ENCODE measurements around the gene GNA12. TPM values are rescaled to one million over a fixed set of nuclear protein-coding genes. Genes with fewer than 3 reads are reported as not detected.

Gene GNA12
- total and polyA plus RNA-seq, 10 of the 15 experiments (the other 5 are each of a cell fraction or from before 2014, with no cell fraction given), result 1.9 to 51.8 (median 12.6) TPM

DNA sequence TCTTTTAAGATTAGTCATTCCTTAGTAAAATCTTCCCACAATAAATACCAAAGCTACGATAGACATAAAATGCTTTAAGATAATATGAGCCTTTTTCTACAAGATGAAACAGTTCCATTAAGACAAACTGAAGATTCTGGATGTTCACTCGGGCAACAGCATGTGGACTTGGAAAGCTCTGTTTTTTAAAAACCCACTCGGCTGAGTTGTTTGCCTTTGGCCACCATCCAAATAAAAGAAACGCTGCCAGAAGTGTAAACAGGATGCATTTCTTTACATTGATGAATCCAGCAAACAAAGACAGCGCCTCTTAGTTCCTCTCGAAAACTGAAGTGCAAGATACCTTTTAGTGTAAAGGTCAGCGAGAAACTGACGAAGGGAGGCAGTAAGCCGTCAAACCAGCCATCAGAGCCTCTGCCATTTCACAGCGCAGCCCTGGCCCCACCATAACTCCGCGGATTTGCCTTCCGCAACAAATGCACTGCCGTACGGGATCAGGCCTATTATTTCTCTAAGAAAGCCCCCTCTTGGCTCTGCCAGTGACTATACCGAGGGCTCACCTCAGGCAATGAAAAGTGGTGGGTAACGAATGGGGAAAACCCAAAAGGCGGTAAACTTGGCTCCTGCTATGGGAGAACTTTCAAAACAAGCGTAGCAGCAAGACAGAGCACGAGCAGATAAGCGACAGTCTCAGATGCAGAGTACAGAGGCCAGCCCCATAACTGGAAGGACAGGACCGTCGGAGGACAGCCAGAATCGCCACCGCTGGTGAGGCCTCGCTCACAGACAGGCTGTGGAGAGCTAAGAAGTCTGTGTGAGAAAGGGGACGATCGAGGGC, 41.4 kb downstream of the GNA12 start:
- Histone ChIP-seq H3K27ac (ENCODE audit: control insufficient read depth, insufficient read depth) (no peak overlapping the region), H3K4me3 (no peak overlapping the region), H3K79me2 (ENCODE audit: control insufficient read depth, insufficient read depth, low read length) (no peaks in the 10 kb centered on the region; the same call in 1 of the 2 replicates), H3K36me3 (ENCODE audit: control insufficient read depth in 2 of 2, insufficient read depth in 2 of 2, low read length in 1 of 2) (no peaks in the 10 kb centered on the region; a peak in 1 of 4 replicates), H3K27me3 (replicated peaks in 1 of 2; ENCODE audit: control insufficient read depth in 2 of 2, insufficient read depth in 2 of 2, low read length in 1 of 2) (no peaks in the 10 kb centered on the region), H3K4me1 (ENCODE audit: control insufficient read depth, insufficient read depth, low read length) (peaks cover 8% of the 10 kb centered on the region; the same call in 1 of the 2 replicates), H3K4me2 (ENCODE audit: control insufficient read depth, insufficient read depth) (no peak overlapping the region), H2AFZ (ENCODE audit: control insufficient read depth, low read depth, low read length) (no peak overlapping the region), H4K20me1 (ENCODE audit: control insufficient read depth, insufficient read depth) (no peaks in the 10 kb centered on the region), H3K9me3 (replicated peaks; ENCODE audit: control insufficient read depth, insufficient read depth, low read length) (no peaks in the 10 kb centered on the region), H3K9ac (ENCODE audit: control insufficient read depth, insufficient read depth, low read length) (no peak overlapping the region)
- FAIRE-seq (no peak), DNase-seq (ENCODE audit: low read depth, low spot score) (no peak), ATAC-seq (no peak)
- RAD21 ChIA-PET (ENCODE audit: unreplicated experiment), result interaction anchor here (0.6 to 2.6 kb wide), 6 partner anchors 16 to 193 kb away, joined by 3 to 16 read pairs (median 4); no protein-coding TSS in a partner anchor
- SMC1A ChIA-PET (ENCODE audit: uncharacterized antibody, unreplicated experiment), result interaction anchor here (0.8 to 2.8 kb wide), 8 partner anchors 11 to 46 kb away, joined by 3 to 11 read pairs (median 6); no protein-coding TSS in a partner anchor
- CTCF ChIA-PET, result interaction anchor here (0.8 to 1.9 kb wide), 4 partner anchors 13 to 93 kb away, joined by 3 to 12 read pairs (median 4); no protein-coding TSS in a partner anchor
- TF ChIP-seq E2F4 (IDR thresholded peaks at IDR 0.05; ENCODE audit: low read depth, low read length), result no peak
- 96% methylated on average over 28 of the region's 28 CpGs for WGBS (ENCODE audit: insufficient coverage, insufficient replicate concordance, low lambda C conversion rate, missing lambda C conversion rate)
- in situ Hi-C loops (cut with MboI), result no loop called here
- intact Hi-C loops (cut with micrococcal nuclease; ENCODE audit: unreplicated experiment), result no loop called here
- no TSS peak for BruUV-seq (replicated peaks)
- POLR2A ChIA-PET, result interaction anchor here (1.1 to 2.0 kb wide), 4 partner anchors 18 to 92 kb away, joined by 3 to 6 read pairs (median 4); no protein-coding TSS in a partner anchor

GRCh38 chr7:2802101-2802500, 42.0 kb downstream of the GNA12 start:
- Histone ChIP-seq H3K4me3 (no peak overlapping the region), H3K4me1 (ENCODE audit: control insufficient read depth, insufficient read depth, low read length) (peaks cover 8% of the 10 kb centered on the region; the same call in 1 of the 2 replicates), H3K27me3 (replicated peaks in 1 of 2; ENCODE audit: control insufficient read depth in 2 of 2, insufficient read depth in 2 of 2, low read length in 1 of 2) (no peaks in the 10 kb centered on the region), H2AFZ (ENCODE audit: control insufficient read depth, low read depth, low read length) (no peak overlapping the region), H3K9me3 (replicated peaks; ENCODE audit: control insufficient read depth, insufficient read depth, low read length) (no peaks in the 10 kb centered on the region), H3K27ac (ENCODE audit: control insufficient read depth, insufficient read depth) (no peak overlapping the region), H4K20me1 (ENCODE audit: control insufficient read depth, insufficient read depth) (no peaks in the 10 kb centered on the region), H3K79me2 (ENCODE audit: control insufficient read depth, insufficient read depth, low read length) (no peaks in the 10 kb centered on the region; the same call in 1 of the 2 replicates), H3K9ac (ENCODE audit: control insufficient read depth, insufficient read depth, low read length) (no peak overlapping the region), H3K36me3 (ENCODE audit: control insufficient read depth in 2 of 2, insufficient read depth in 2 of 2, low read length in 1 of 2) (no peaks in the 10 kb centered on the region; a peak in 1 of 4 replicates), H3K4me2 (ENCODE audit: control insufficient read depth, insufficient read depth) (no peak overlapping the region)
- in situ Hi-C loops (cut with MboI), result no loop called here
- ChIA-PET POLR2A (interaction anchor here (0.5 to 4.1 kb wide), 6 partner anchors 13 to 88 kb away, joined by 3 to 17 read pairs (median 5); no protein-coding TSS in a partner anchor), RAD21 (ENCODE audit: unreplicated experiment) (interaction anchor here (0.6 to 2.6 kb wide), 6 partner anchors 17 to 193 kb away, joined by 3 to 16 read pairs (median 4); no protein-coding TSS in a partner anchor), SMC1A (ENCODE audit: uncharacterized antibody, unreplicated experiment) (interaction anchor here (0.8 to 4.7 kb wide), 10 partner anchors 12 to 47 kb away, joined by 3 to 45 read pairs (median 6); no protein-coding TSS in a partner anchor), CTCF (interaction anchor here (0.8 to 1.9 kb wide), 3 partner anchors 14 to 92 kb away, joined by 3 to 12 read pairs (median 3); no protein-coding TSS in a partner anchor)
- no peak for DNase-seq (ENCODE audit: low read depth, low spot score)
- no peak for FAIRE-seq
- ATAC-seq, result no peak
- BruUV-seq (replicated peaks), result no TSS peak
- WGBS (ENCODE audit: insufficient coverage, insufficient replicate concordance, low lambda C conversion rate, missing lambda C conversion rate), result 94% methylated on average over 2 of the region's 2 CpGs
- intact Hi-C loops (cut with micrococcal nuclease; ENCODE audit: unreplicated experiment), result no loop called here
- TF ChIP-seq CHD2 (IDR thresholded peaks at IDR 0.05; ENCODE audit: borderline replicate concordance, low read depth, low read length) (no peak), TBL1XR1 (IDR thresholded peaks at IDR 0.05; ENCODE audit: low read depth, low read length) (no peak), TCF12 (IDR thresholded peaks at IDR 0.05; ENCODE audit: low read depth, low read length) (no peak), YY1 (IDR thresholded peaks at IDR 0.05; ENCODE audit: low read depth, low read length) (no peak), KLF5 (IDR thresholded peaks at IDR 0.05; ENCODE audit: partially characterized antibody) (no peak), ZNF217 (IDR thresholded peaks at IDR 0.05) (no peak), BCLAF1 (IDR thresholded peaks at IDR 0.05) (no peak), EED (IDR thresholded peaks at IDR 0.05; ENCODE audit: low read depth) (no peak), FOXK2 (IDR thresholded peaks at IDR 0.05) (no peak)
